Measurements from ENCODE around the gene HOTAIR. TPM values are rescaled to one million over a fixed set of nuclear protein-coding genes. Genes with fewer than 3 reads are reported as not detected.

The HOTAIR gene
- total RNA-seq, 1 experiment from 2014 or later: not detected

- intact Hi-C loops (cut with micrococcal nuclease; ENCODE audit: unreplicated experiment): no loop called here
- Mint-ChIP-seq H3K9me3 (ENCODE audit: low read depth, unreplicated experiment) (no peaks in the 10 kb centered on the region), H3K27ac (ENCODE audit: unreplicated experiment) (no peak overlapping the region), H3K36me3 (ENCODE audit: insufficient read depth, unreplicated experiment) (peaks cover 4% of the 10 kb centered on the region), H3K4me1 (ENCODE audit: low read depth, unreplicated experiment) (peaks cover 20% of the 10 kb centered on the region), H3K4me3 (ENCODE audit: low read depth, unreplicated experiment) (peak overlapping the region; percentile 58), H3K27me3 (ENCODE audit: unreplicated experiment) (peaks cover 100% of the 10 kb centered on the region)
- no peak for TF ChIP-seq CTCF (IDR thresholded peaks at IDR 0.05; ENCODE audit: unreplicated experiment)
- CTCF ChIA-PET: interaction anchor here (1.1 to 2.9 kb wide), 2 partner anchors 22 to 191 kb away, joined by 4 to 31 read pairs; no protein-coding TSS in a partner anchor
- BruUV-seq (replicated peaks): no TSS peak
- DNase-seq: no peak
Observed at GRCh38 chr12:54010053-54010971, 35.6 kb upstream of the HOTAIR start.

GRCh38 chr12:54009171-54010052 is 34.7 kb upstream of the HOTAIR start:
- intact Hi-C loops (cut with micrococcal nuclease; ENCODE audit: unreplicated experiment): no loop called here
- no peak for TF ChIP-seq CTCF (IDR thresholded peaks at IDR 0.05; ENCODE audit: unreplicated experiment)
- H3K27me3 Mint-ChIP-seq (ENCODE audit: unreplicated experiment): peaks cover 100% of the 10 kb centered on the region
- CTCF ChIA-PET: interaction anchor here (0.6 to 2.9 kb wide), 33 partner anchors 8 to 628 kb away, joined by 3 to 31 read pairs (median 6); partner anchors contain the start of genes HOXC11, HOXC12, HOXC5 and HOXC6
- peaks cover 4% of the 10 kb centered on the region for H3K36me3 Mint-ChIP-seq (ENCODE audit: insufficient read depth, unreplicated experiment)
- peak overlapping the region; percentile 58 for H3K4me3 Mint-ChIP-seq (ENCODE audit: low read depth, unreplicated experiment)
- H3K9me3 Mint-ChIP-seq (ENCODE audit: low read depth, unreplicated experiment): no peaks in the 10 kb centered on the region
- BruUV-seq (replicated peaks): no TSS peak
- H3K27ac Mint-ChIP-seq (ENCODE audit: unreplicated experiment): no peak overlapping the region
- peaks cover 20% of the 10 kb centered on the region for H3K4me1 Mint-ChIP-seq (ENCODE audit: low read depth, unreplicated experiment)
- DNase-seq: peak; percentile 25

GRCh38 chr12:54008260-54008552 is 33.5 kb upstream of the HOTAIR start:
- peaks cover 20% of the 10 kb centered on the region for H3K4me1 Mint-ChIP-seq (ENCODE audit: low read depth, unreplicated experiment)
- H3K27ac Mint-ChIP-seq (ENCODE audit: unreplicated experiment): no peak overlapping the region
- no peak overlapping the region for H3K4me3 Mint-ChIP-seq (ENCODE audit: low read depth, unreplicated experiment)
- intact Hi-C loops (cut with micrococcal nuclease; ENCODE audit: unreplicated experiment): no loop called here
- peaks cover 100% of the 10 kb centered on the region for H3K27me3 Mint-ChIP-seq (ENCODE audit: unreplicated experiment)
- CTCF ChIA-PET: interaction anchor here (1.0 to 2.9 kb wide), 7 partner anchors 9 to 203 kb away, joined by 6 to 31 read pairs (median 18); no protein-coding TSS in a partner anchor
- peaks cover 4% of the 10 kb centered on the region for H3K36me3 Mint-ChIP-seq (ENCODE audit: insufficient read depth, unreplicated experiment)
- TF ChIP-seq CTCF (IDR thresholded peaks at IDR 0.05; ENCODE audit: unreplicated experiment): no peak
- H3K9me3 Mint-ChIP-seq (ENCODE audit: low read depth, unreplicated experiment): no peaks in the 10 kb centered on the region
- BruUV-seq (replicated peaks): no TSS peak
- no peak for DNase-seq

- H3K4me1 Mint-ChIP-seq (ENCODE audit: low read depth, unreplicated experiment): peaks cover 20% of the 10 kb centered on the region
- H3K27ac Mint-ChIP-seq (ENCODE audit: unreplicated experiment): no peak overlapping the region
- no peaks in the 10 kb centered on the region for H3K9me3 Mint-ChIP-seq (ENCODE audit: low read depth, unreplicated experiment)
- no peak for TF ChIP-seq CTCF (IDR thresholded peaks at IDR 0.05; ENCODE audit: unreplicated experiment)
- peaks cover 4% of the 10 kb centered on the region for H3K36me3 Mint-ChIP-seq (ENCODE audit: insufficient read depth, unreplicated experiment)
- intact Hi-C loops (cut with micrococcal nuclease; ENCODE audit: unreplicated experiment): loop anchor here (2.0 kb wide), 1 partner anchor 193 kb away; no protein-coding TSS in a partner anchor
- CTCF ChIA-PET: interaction anchor here (1.2 to 2.9 kb wide), 5 partner anchors 17 to 201 kb away, joined by 6 to 31 read pairs (median 24); partner anchors contain the start of gene HOXC5
- H3K27me3 Mint-ChIP-seq (ENCODE audit: unreplicated experiment): peaks cover 100% of the 10 kb centered on the region
- no TSS peak for BruUV-seq (replicated peaks)
- H3K4me3 Mint-ChIP-seq (ENCODE audit: low read depth, unreplicated experiment): no peak overlapping the region
- no peak for DNase-seq
Observed at GRCh38 chr12:54007538-54008259, 32.9 kb upstream of the HOTAIR start.

Data from Calu3 (cell line).